Glutamatergic neuron (in vitro differentiated cells): ENCODE measurements around the gene ACTL6B. TPM values are rescaled to one million over a fixed set of nuclear protein-coding genes. Genes with fewer than 3 reads are reported as not detected.

Experiments
- DNase-seq: peaks from one replicate; pipeline ENCODE4 v3.0.0; 2022
- H3K27ac Mint-ChIP-seq: one replicate; pipeline ENCODE4 v1.8.0; 2020; ENCODE audit warnings: mild to moderate bottlenecking, mixed read lengths, inconsistent platforms; ENCODE audit not compliant: unreplicated experiment
- H3K27me3 Mint-ChIP-seq: one replicate; pipeline ENCODE4 v1.8.0; 2020; ENCODE audit warnings: mild to moderate bottlenecking, moderate library complexity, mixed read lengths, inconsistent platforms; ENCODE audit not compliant: unreplicated experiment
- H3K36me3 Mint-ChIP-seq: one replicate; pipeline ENCODE4 v1.8.0; 2020; ENCODE audit warnings: mild to moderate bottlenecking, mixed read lengths, inconsistent platforms; ENCODE audit not compliant: unreplicated experiment
- H3K4me1 Mint-ChIP-seq: one replicate; pipeline ENCODE4 v1.8.0; 2020; ENCODE audit warnings: mild to moderate bottlenecking, low read depth, mixed read lengths, inconsistent platforms; ENCODE audit not compliant: unreplicated experiment
- H3K4me3 Mint-ChIP-seq: one replicate; pipeline ENCODE4 v1.8.0; 2020; ENCODE audit warnings: mild to moderate bottlenecking, mixed read lengths, inconsistent platforms; ENCODE audit not compliant: unreplicated experiment
- H3K9me3 Mint-ChIP-seq: one replicate; pipeline ENCODE4 v1.8.0; 2020; ENCODE audit warnings: mild to moderate bottlenecking, moderate library complexity, mixed read lengths, inconsistent platforms; ENCODE audit not compliant: unreplicated experiment
- CTCF ChIP-seq: fragments of 200-600 bp; sonication (generic); IDR thresholded peaks from one replicate; pipeline ENCODE4 v1.5.0; 2021; ENCODE audit not compliant: partially characterized antibody, unreplicated experiment
- total RNA-seq: library from RNA; stranded (reverse); fragmentation: NEBNext Ultra II Directional; extraction: Animal tissue kit (Norgen Biotek cat#: 25700); gene quantifications from one replicate; pipeline ENCODE4 v1.2.1, GENCODE V29; 2021; ENCODE audit not compliant: unreplicated experiment

The ACTL6B gene
- total RNA-seq, 1 donor from 2014 or later, result 95.2 TPM

- H3K4me1 Mint-ChIP-seq, result peaks cover 7% of the 10 kb centered on the region
- peaks cover 13% of the 10 kb centered on the region for H3K27me3 Mint-ChIP-seq
- DNase-seq, result no peak
- TF ChIP-seq CTCF, result no peak
- H3K36me3 Mint-ChIP-seq, result peaks cover 4% of the 10 kb centered on the region
- peaks cover 12% of the 10 kb centered on the region for H3K9me3 Mint-ChIP-seq
- no peak overlapping the region for H3K27ac Mint-ChIP-seq
- H3K4me3 Mint-ChIP-seq, result no peak overlapping the region
These were observed 27.6 kb upstream of the ACTL6B start for GRCh38 chr7:100683659-100684533.

GRCh38 chr7:100682991-100683658 is 26.9 kb upstream of the ACTL6B start:
- peaks cover 4% of the 10 kb centered on the region for H3K36me3 Mint-ChIP-seq
- peaks cover 5% of the 10 kb centered on the region for H3K4me1 Mint-ChIP-seq
- no peak overlapping the region for H3K4me3 Mint-ChIP-seq
- peaks cover 10% of the 10 kb centered on the region for H3K9me3 Mint-ChIP-seq
- DNase-seq, result no peak
- no peak overlapping the region for H3K27ac Mint-ChIP-seq
- peaks cover 11% of the 10 kb centered on the region for H3K27me3 Mint-ChIP-seq
- no peak for TF ChIP-seq CTCF

GRCh38 chr7:100682228-100682741 is 26.0 kb upstream of the ACTL6B start:
- Mint-ChIP-seq H3K4me1 (peaks cover 5% of the 10 kb centered on the region), H3K27me3 (peaks cover 11% of the 10 kb centered on the region), H3K27ac (no peak overlapping the region), H3K4me3 (no peak overlapping the region), H3K9me3 (peaks cover 10% of the 10 kb centered on the region), H3K36me3 (peaks cover 4% of the 10 kb centered on the region)
- no peak for TF ChIP-seq CTCF
- no peak for DNase-seq

GRCh38 chr7:100681491-100682227 is 25.4 kb upstream of the ACTL6B start:
- H3K27me3 Mint-ChIP-seq, result peaks cover 10% of the 10 kb centered on the region
- TF ChIP-seq CTCF, result no peak
- H3K36me3 Mint-ChIP-seq, result peaks cover 4% of the 10 kb centered on the region
- no peak for DNase-seq
- no peak overlapping the region for H3K27ac Mint-ChIP-seq
- H3K4me1 Mint-ChIP-seq, result peaks cover 5% of the 10 kb centered on the region
- H3K4me3 Mint-ChIP-seq, result no peak overlapping the region
- peaks cover 10% of the 10 kb centered on the region for H3K9me3 Mint-ChIP-seq
